Dermis blood vessel endothelial cell (primary cell): ENCODE data around the gene FHIT. TPM values are rescaled to one million over a fixed set of nuclear protein-coding genes. Genes with fewer than 3 reads are reported as not detected.
"Not testable (repeated sequence)": the region's sequence is repeated elsewhere in the genome, so short reads cannot be mapped to it uniquely, and the experiment has no call there.

Source experiments
- DNase-seq: peaks from one replicate; pipeline ENCODE4 v3.0.0; 2010
- total RNA-seq: library from RNA; depleted of rRNA; stranded (reverse); fragments of >200 nt; gene quantifications from 2 replicates; pipeline ENCODE4 v1.2.3, GENCODE V29; 2014

Gene FHIT
- total RNA-seq, 1 donor from 2014 or later: 0.51 TPM

- no peak for DNase-seq
Measured at GRCh38 chr3:60697132-60697531, 554.1 kb downstream of the FHIT start.

- no peak for DNase-seq
Measured at GRCh38 chr3:60696428-60697125, 554.7 kb downstream of the FHIT start.

- no peak for DNase-seq
Measured at GRCh38 chr3:60675424-60675823, 575.8 kb downstream of the FHIT start.

GRCh38 chr3:60674870-60675269 lies 576.4 kb downstream of the FHIT start:
- DNase-seq: no peak

- no peak for DNase-seq
Measured at GRCh38 chr3:60673123-60673522, 578.1 kb downstream of the FHIT start.

GRCh38 chr3:60672337-60672736 lies 578.9 kb downstream of the FHIT start:
- DNase-seq: not testable (repeated sequence)

GRCh38 chr3:60669636-60670035 lies 581.6 kb downstream of the FHIT start:
- DNase-seq: no peak

- peak; percentile 0 for DNase-seq
Measured at GRCh38 chr3:60660026-60660425, 591.2 kb downstream of the FHIT start.

GRCh38 chr3:60659098-60659497 lies 592.2 kb downstream of the FHIT start:
- no peak for DNase-seq

GRCh38 chr3:60657972-60658371 lies 593.3 kb downstream of the FHIT start:
- DNase-seq: no peak

- no peak for DNase-seq
Measured at GRCh38 chr3:60652829-60653228, 598.4 kb downstream of the FHIT start.

GRCh38 chr3:60651799-60652198 lies 599.5 kb downstream of the FHIT start:
- DNase-seq: no peak

GRCh38 chr3:60650171-60650570 lies 601.1 kb downstream of the FHIT start:
- DNase-seq: no peak

GRCh38 chr3:60645801-60646200 lies 605.5 kb downstream of the FHIT start:
- DNase-seq: no peak

- DNase-seq: no peak
Measured at GRCh38 chr3:60643831-60644230, 607.4 kb downstream of the FHIT start.

GRCh38 chr3:60641354-60641753 lies 609.9 kb downstream of the FHIT start:
- DNase-seq: no peak

- DNase-seq: no peak
Measured at GRCh38 chr3:60636846-60637245, 614.4 kb downstream of the FHIT start.

- DNase-seq: no peak
Measured at GRCh38 chr3:60633644-60634043, 617.6 kb downstream of the FHIT start.

- no peak for DNase-seq
Measured at GRCh38 chr3:60631509-60631908, 619.7 kb downstream of the FHIT start.

GRCh38 chr3:60630953-60631352 lies 620.3 kb downstream of the FHIT start:
- no peak for DNase-seq

- DNase-seq: no peak
Measured at GRCh38 chr3:60629816-60630215, 621.4 kb downstream of the FHIT start.

- DNase-seq: no peak
Measured at GRCh38 chr3:60622349-60622748, 628.9 kb downstream of the FHIT start.

GRCh38 chr3:60617188-60617587 lies 634.1 kb downstream of the FHIT start:
- DNase-seq: no peak

GRCh38 chr3:60613769-60614303 lies 637.4 kb downstream of the FHIT start:
- no peak for DNase-seq
